Measurements from ENCODE around the gene PAIP2B. TPM values are rescaled to one million over a fixed set of nuclear protein-coding genes. Genes with fewer than 3 reads are reported as not detected.

PAIP2B gene
- total RNA-seq, 1 experiment from 2014 or later: 17.7 TPM

DNA sequence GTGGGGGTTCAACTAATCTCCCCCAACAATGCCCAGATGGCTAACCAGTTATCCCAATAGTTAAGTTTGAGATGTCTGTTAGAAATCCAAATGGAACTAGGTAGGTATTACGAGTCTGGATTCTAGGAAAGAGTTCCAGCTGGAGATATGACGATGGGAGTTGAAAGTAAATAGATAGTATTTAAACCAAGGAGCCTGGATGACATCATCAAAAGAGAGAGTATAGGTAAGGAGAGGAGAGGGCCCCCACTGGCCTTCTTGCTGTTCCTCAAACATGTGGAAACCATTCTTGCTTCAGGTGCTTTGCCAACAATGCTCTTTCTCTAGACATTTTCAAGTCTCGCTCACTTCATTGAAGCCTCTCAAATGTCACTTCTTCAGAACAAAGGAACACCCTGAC is 26.0 kb upstream of the PAIP2B start:
- TF ChIP-seq, protein P1, sequence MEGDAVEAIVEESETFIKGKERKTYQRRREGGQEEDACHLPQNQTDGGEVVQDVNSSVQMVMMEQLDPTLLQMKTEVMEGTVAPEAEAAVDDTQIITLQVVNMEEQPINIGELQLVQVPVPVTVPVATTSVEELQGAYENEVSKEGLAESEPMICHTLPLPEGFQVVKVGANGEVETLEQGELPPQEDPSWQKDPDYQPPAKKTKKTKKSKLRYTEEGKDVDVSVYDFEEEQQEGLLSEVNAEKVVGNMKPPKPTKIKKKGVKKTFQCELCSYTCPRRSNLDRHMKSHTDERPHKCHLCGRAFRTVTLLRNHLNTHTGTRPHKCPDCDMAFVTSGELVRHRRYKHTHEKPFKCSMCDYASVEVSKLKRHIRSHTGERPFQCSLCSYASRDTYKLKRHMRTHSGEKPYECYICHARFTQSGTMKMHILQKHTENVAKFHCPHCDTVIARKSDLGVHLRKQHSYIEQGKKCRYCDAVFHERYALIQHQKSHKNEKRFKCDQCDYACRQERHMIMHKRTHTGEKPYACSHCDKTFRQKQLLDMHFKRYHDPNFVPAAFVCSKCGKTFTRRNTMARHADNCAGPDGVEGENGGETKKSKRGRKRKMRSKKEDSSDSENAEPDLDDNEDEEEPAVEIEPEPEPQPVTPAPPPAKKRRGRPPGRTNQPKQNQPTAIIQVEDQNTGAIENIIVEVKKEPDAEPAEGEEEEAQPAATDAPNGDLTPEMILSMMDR (conservative IDR thresholded peaks at IDR 0.05): no peak
- Histone ChIP-seq H2BK12ac (ENCODE audit: insufficient read length, low read depth, low read length) (no peak overlapping the region), H3K79me1 (ENCODE audit: insufficient read depth, low read depth, low read length, poor library complexity, severe bottlenecking) (no peaks in the 10 kb centered on the region), H4K5ac (ENCODE audit: insufficient read length, low read depth, low read length) (no peak overlapping the region), H3T11ph (ENCODE audit: low read length) (no peak overlapping the region), H2BK20ac (ENCODE audit: low read depth, low read length, poor library complexity, severe bottlenecking) (no peak overlapping the region), H2BK120ac (ENCODE audit: low read depth, low read length, poor library complexity, severe bottlenecking) (no peak overlapping the region), H2BK5ac (ENCODE audit: insufficient read length, low read length) (no peak overlapping the region), H4K91ac (ENCODE audit: insufficient read length, low read depth, low read length) (no peak overlapping the region), H3K27me3 (ENCODE audit: insufficient read depth, low read length) (no peaks in the 10 kb centered on the region), H3K23me2 (ENCODE audit: insufficient read length, low read depth, low read length, poor library complexity, severe bottlenecking) (no peaks in the 10 kb centered on the region), H4K20me1 (ENCODE audit: control insufficient read depth, insufficient read depth, insufficient read length) (no peaks in the 10 kb centered on the region), H2AFZ (ENCODE audit: low read length) (no peak overlapping the region), H3K4me1 (ENCODE audit: insufficient read depth, low read length) (no peaks in the 10 kb centered on the region; the same call in 1 of the 2 replicates), H3K4ac (ENCODE audit: low read depth, low read length) (no peak overlapping the region), H3K27ac (ENCODE audit: insufficient read length, low read depth, low read length) (no peak overlapping the region), H3K9ac (ENCODE audit: extremely low read depth, insufficient read length, low read length) (no peak overlapping the region), H3K18ac (ENCODE audit: insufficient read length, low read depth, low read length) (no peak overlapping the region), H3K14ac (ENCODE audit: insufficient read depth, low read length) (no peak overlapping the region), H3K4me2 (ENCODE audit: insufficient read depth, insufficient read length, low read length) (no peak overlapping the region), H3K9me3 (ENCODE audit: control insufficient read depth, low read depth, low read length) (no peaks in the 10 kb centered on the region), H4K8ac (replicated peaks; ENCODE audit: insufficient read length, low read depth, low read length) (no peak overlapping the region), H3K56ac (ENCODE audit: insufficient read length, low read depth, low read length) (no peak overlapping the region), H2AK5ac (ENCODE audit: insufficient read length, low read length) (no peak overlapping the region), H3K23ac (ENCODE audit: insufficient read length, low read depth, low read length) (no peak overlapping the region), H2BK15ac (ENCODE audit: low read depth, low read length) (no peak overlapping the region), H3K79me2 (ENCODE audit: insufficient read depth, low read length) (no peaks in the 10 kb centered on the region)
- no peak overlapping the region for H3K4me3 Mint-ChIP-seq
- H3K36me3 Mint-ChIP-seq (ENCODE audit: insufficient read depth in 1 of 3, low read depth in 3 of 3): peaks cover 0 to 7% (median 4%) of the 10 kb centered on the region in 3 experiments; a peak in 6 of 7 replicates
- H3K27ac Mint-ChIP-seq: no peak overlapping the region
- peaks cover 5 to 7% of the 10 kb centered on the region in 2 experiments for H3K4me1 Mint-ChIP-seq
- 100% methylated on average over 2 of the region's 3 CpGs for WGBS (ENCODE audit: extremely low coverage, insufficient read length, low lambda C conversion rate)
- DNase-seq: no peak
- peaks cover 9% of the 10 kb centered on the region for H3K27me3 Mint-ChIP-seq (ENCODE audit: low read depth)
- H3K9me3 Mint-ChIP-seq: peaks cover 14 to 24% of the 10 kb centered on the region in 2 experiments
